ENCODE data around the gene WDR44. TPM values are rescaled to one million over a fixed set of nuclear protein-coding genes. Genes with fewer than 3 reads are reported as not detected.

WDR44 gene
- total RNA-seq, 2 donors from 2014 or later: 12.0 to 12.7 TPM

DNA sequence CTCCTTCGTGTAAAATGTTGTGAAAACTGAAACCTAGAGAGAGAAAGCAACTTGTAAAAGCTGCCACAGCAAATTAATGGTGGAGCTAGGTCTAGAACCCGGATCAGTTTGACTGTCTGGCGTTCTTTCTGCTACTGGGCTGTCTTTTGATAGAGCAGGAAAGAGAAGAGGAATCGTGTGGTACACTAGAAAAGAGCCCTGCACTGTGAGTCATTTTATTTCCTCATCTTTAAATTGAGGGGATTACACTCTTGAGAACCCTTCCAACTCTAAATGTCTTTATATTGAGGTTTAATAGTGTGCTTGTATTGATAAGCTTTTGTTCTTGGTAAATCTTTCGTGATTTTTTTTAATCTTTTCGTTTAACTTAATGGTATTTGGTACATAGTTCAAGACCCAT, 4.3 kb downstream of the WDR44 start:
- H3K9me3 Mint-ChIP-seq: no peaks in the 10 kb centered on the region
- ATAC-seq (replicated peaks): no peak
- H3K27me3 Mint-ChIP-seq: no peaks in the 10 kb centered on the region
- H3K27ac Mint-ChIP-seq: peak overlapping the region; percentile 36
- no peaks in the 10 kb centered on the region for H3K36me3 Mint-ChIP-seq (ENCODE audit: low read depth)
- peaks cover 28% of the 10 kb centered on the region for H3K4me1 Mint-ChIP-seq
- peak overlapping the region; percentile 95 for H3K4me3 Mint-ChIP-seq

DNA sequence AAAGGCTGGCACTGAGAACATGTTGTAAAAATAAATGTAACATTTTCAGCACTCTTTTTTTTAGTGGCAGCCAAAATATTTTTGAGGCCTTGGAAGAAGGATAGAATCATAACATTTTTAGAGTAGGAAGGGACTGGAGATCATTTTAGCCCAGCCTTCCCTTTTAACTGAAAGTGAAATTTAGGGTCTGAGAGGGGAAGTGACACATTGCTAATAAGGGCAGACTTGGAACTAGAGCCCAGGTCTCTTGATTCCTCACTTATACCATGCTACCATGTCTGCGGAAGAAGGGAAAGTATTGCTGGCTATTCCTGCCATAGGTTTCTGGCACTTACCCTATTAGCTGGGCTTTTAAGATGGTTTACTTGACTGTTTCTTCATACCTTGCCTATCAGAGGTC, 4.8 kb downstream of the WDR44 start:
- no peak for ATAC-seq (replicated peaks)
- no peaks in the 10 kb centered on the region for H3K36me3 Mint-ChIP-seq (ENCODE audit: low read depth)
- peaks cover 32% of the 10 kb centered on the region for H3K4me1 Mint-ChIP-seq
- H3K27me3 Mint-ChIP-seq: no peaks in the 10 kb centered on the region
- no peaks in the 10 kb centered on the region for H3K9me3 Mint-ChIP-seq
- peak overlapping the region; percentile 95 for H3K4me3 Mint-ChIP-seq
- no peak overlapping the region for H3K27ac Mint-ChIP-seq

DNA sequence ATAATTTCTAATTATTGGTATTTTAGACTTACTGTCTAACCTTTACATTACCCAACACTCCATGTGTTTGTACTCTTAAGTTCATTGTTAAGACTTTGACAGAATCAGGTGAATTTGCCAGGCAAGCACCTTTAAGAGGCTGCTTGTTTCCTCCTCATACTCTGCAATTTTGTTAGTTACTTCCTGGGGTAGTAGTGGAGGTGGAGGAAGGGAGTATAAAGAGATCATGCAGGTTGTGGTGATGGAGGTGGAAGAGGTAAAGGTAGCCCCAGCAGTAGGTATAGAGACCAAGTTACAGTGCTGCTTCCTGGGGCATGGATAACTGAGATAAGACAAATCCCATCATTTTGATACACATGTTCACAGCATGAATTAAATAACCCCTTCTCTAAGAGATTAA, 6.7 kb downstream of the WDR44 start:
- H3K9me3 Mint-ChIP-seq: no peaks in the 10 kb centered on the region
- peaks cover 33% of the 10 kb centered on the region for H3K4me1 Mint-ChIP-seq
- H3K4me3 Mint-ChIP-seq: peak overlapping the region; percentile 13
- H3K36me3 Mint-ChIP-seq (ENCODE audit: low read depth): no peaks in the 10 kb centered on the region
- H3K27me3 Mint-ChIP-seq: no peaks in the 10 kb centered on the region
- peak overlapping the region; percentile 55 for H3K27ac Mint-ChIP-seq
- ATAC-seq (replicated peaks): no peak

DNA sequence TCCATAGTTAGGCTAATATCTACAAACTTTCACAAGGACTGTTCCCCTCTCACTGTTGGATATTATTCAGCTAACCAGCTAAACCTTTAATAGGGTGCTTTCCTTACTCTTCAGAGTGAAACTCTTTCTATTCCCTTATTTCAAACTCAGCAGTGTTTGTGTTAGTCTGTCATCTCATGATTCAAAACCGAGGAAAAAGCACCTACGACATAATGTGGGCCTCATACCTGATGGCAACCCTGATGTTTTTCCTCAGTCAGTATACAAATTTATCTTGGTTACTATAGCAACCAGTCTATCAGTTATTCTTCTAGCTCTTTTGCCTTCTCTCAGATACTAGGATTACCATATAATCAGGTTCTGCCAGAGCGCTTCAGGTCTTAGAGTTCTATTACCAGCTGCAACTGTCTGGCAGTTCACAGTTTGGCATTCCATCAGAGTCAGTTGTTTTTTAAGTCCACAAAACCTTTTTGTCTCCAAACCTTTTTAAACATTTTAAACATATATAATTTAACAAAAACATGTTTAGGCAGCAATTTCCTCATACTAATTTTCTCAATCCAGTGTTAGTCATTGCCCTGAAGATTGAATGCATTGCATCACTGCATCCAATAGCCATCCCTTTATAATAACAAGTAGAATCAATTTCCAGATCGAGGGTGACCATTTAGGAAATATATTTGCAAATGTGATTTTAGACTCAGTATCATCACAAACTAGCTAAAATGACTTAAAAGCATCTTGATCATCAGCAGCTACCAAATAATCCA, 7.4 kb downstream of the WDR44 start:
- Mint-ChIP-seq H3K27ac (peak overlapping the region; percentile 55), H3K36me3 (ENCODE audit: low read depth) (no peaks in the 10 kb centered on the region), H3K9me3 (no peaks in the 10 kb centered on the region), H3K4me3 (peak overlapping the region; percentile 13), H3K4me1 (peaks cover 26% of the 10 kb centered on the region), H3K27me3 (no peaks in the 10 kb centered on the region)
- peak; percentile 64 for ATAC-seq (replicated peaks)

DNA sequence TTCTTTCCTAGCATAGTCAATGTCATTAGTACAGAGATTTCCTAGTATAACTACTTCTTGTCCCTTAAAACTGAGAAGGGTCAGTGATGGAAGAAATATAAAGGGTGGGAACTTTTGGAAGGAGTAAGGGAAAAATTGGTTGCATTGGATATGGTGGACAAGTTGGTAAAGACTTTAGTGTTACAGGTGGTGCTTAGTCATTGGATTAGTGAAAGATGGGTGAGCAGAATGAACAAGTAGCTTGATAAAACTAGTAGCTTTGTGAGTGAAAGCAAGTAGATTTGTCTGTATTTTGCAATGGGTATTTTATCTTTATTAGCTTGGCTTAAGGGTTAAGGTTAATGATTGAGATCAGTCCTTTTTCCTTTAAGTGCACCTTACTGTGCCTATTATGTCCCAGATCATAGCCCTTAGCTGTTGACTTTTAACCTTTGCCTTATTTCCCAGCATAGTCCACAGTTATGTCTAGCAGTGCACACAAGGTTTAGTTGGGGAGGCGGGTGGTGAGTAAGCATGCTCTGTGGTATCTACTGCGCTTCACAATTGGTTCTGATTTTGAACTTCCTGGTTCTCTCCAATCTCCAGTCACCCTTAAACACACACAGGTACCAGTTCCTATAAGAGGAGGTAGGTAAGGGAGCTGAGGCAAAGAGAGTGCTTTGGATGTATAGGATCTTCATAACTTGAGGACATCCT, 9.5 kb downstream of the WDR44 start:
- Mint-ChIP-seq H3K4me1 (peaks cover 19% of the 10 kb centered on the region), H3K9me3 (no peaks in the 10 kb centered on the region), H3K36me3 (ENCODE audit: low read depth) (no peaks in the 10 kb centered on the region), H3K27ac (peak overlapping the region; percentile 41), H3K27me3 (no peaks in the 10 kb centered on the region), H3K4me3 (peak overlapping the region; percentile 27)
- peak; percentile 86 for ATAC-seq (replicated peaks)

DNA sequence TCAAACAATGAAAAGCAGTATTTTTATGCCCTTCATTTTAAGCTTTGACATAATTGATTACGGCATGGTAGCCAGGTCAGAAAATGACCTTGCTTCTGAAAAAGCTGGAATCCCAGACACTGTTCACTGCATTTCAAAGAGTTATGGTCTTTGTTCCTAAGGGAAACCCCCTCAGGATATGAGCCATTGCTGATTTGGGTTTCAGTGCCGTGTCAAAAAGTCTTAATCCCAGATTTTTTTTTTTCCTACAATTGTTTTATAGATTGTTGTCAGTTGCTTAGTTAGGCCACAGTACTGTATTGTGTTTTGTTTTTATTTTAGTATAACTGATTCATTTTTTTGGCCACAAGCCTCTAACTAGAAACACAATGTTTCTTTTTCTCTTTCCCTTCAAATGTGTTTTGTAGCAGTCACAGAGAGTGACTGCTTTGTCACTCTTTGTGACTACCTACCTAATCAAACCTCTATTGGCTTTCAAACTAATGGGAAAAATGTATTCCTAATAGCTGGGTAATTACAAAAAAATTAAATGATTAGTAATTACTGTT, 10.3 kb downstream of the WDR44 start:
- no peaks in the 10 kb centered on the region for H3K36me3 Mint-ChIP-seq (ENCODE audit: low read depth)
- no peak overlapping the region for H3K27ac Mint-ChIP-seq
- no peaks in the 10 kb centered on the region for H3K9me3 Mint-ChIP-seq
- H3K27me3 Mint-ChIP-seq: no peaks in the 10 kb centered on the region
- peaks cover 19% of the 10 kb centered on the region for H3K4me1 Mint-ChIP-seq
- ATAC-seq (replicated peaks): peak; percentile 47
- no peak overlapping the region for H3K4me3 Mint-ChIP-seq

DNA sequence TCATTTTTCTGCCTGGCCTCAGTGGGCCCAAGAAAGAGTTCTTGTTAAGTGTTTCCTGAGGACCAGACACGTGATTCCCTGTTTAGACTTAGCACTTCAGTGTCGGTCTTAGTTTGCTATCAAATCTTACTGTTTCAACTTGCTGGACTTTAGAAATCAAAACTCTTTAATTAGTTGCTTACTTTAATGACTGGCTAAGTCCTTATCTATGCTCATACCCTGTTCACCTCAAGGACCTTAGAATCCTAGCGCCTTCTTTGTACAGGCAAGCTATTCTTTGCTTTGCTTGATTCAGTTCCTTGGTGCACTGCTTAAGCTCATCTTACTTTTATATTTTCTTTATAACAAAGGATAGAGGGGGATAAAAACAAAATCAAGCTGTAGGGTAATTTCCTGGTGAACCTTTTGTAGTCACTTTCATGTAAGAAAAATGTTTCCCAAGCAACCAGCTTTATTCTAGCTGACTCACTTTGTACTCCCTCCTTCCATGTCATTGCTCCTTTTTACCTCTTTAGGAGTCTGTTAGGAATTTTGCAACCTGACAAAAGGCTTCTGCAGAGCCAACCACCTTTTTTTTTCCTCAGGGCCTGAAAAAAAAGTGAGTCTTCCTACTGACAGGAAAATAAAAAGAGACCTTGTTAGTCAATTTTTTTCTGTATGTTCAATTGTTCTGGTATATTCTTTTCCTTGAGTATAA, 14.7 kb downstream of the WDR44 start:
- Mint-ChIP-seq H3K4me1 (peaks cover 5% of the 10 kb centered on the region), H3K27me3 (no peaks in the 10 kb centered on the region)

DNA sequence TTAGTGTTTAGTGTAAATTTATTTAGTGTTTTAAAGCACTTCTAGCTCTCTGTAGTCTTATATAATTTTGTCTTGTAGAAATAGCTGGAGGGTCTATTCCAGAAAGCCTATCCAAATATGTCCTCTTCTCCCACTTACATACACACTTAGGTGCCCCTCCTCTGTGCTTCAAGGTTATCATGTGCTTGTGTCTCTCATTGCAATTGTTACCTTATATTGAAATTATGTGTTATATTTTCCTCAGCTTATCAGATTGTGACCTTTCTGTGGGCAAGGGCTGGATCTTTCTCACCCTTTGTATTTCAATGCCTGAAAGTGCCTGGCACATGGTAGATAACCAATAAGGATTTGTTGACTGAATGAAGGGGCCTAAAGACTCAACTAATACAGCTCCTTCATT, 18.4 kb downstream of the WDR44 start:
- peaks cover 6% of the 10 kb centered on the region for H3K36me3 Mint-ChIP-seq (ENCODE audit: low read depth)
- no peak for ATAC-seq (replicated peaks)
- H3K4me1 Mint-ChIP-seq: peaks cover 4% of the 10 kb centered on the region
- H3K27ac Mint-ChIP-seq: no peak overlapping the region
- no peaks in the 10 kb centered on the region for H3K27me3 Mint-ChIP-seq
- no peaks in the 10 kb centered on the region for H3K9me3 Mint-ChIP-seq
- H3K4me3 Mint-ChIP-seq: no peak overlapping the region

More for the DNA sequence above, 14.7 kb downstream of the WDR44 start:
- ATAC-seq (replicated peaks): no peak
- H3K4me3 Mint-ChIP-seq: no peak overlapping the region
- no peak overlapping the region for H3K27ac Mint-ChIP-seq
- no peaks in the 10 kb centered on the region for H3K9me3 Mint-ChIP-seq
- H3K36me3 Mint-ChIP-seq (ENCODE audit: low read depth): no peaks in the 10 kb centered on the region

DNA sequence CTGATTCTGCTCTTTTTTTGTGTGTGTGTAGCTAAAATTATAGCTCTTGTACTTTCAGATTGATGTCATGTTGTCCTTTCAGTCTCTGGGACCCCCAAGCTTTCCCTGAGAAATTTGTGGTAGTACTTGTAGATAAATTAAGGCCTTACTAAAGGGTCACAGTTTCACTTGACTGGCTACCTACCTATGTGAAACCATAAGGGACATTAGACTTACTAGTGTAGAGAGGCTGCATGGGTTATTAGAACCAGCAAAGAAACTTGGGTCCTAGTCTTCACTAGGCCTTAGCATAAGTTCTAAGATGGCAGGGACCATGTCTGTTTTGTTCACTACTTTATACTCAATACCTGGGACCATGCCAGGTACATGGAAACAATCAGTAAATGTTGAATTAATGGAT, 21.4 kb downstream of the WDR44 start:
- Mint-ChIP-seq H3K4me1 (peaks cover 4% of the 10 kb centered on the region), H3K27me3 (no peaks in the 10 kb centered on the region), H3K27ac (no peak overlapping the region), H3K4me3 (no peak overlapping the region), H3K36me3 (ENCODE audit: low read depth) (peaks cover 6% of the 10 kb centered on the region), H3K9me3 (no peaks in the 10 kb centered on the region)
- ATAC-seq (replicated peaks): no peak

DNA sequence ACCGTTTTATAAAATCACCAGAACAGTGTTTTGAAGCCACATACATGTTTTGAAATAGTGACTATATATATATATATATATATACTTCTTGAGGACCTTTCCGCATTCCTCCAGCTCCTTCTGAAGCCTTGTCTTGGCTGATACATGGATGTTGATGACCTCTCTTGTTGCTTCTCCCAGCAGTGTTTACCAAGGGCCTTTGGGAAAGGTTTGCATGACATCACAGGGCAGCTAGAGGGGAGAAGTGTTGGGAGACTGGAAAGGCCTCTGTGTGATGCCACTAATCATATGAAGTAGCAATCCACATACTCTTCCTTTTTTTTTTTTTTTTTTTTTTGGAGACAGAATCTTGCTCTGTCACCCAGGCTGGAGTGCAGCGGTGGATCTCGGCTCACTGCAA, 22.5 kb downstream of the WDR44 start:
- no peaks in the 10 kb centered on the region for H3K27me3 Mint-ChIP-seq
- H3K27ac Mint-ChIP-seq: no peak overlapping the region
- peaks cover 4% of the 10 kb centered on the region for H3K4me1 Mint-ChIP-seq
- H3K4me3 Mint-ChIP-seq: no peak overlapping the region
- H3K36me3 Mint-ChIP-seq (ENCODE audit: low read depth): peaks cover 6% of the 10 kb centered on the region
- no peaks in the 10 kb centered on the region for H3K9me3 Mint-ChIP-seq
- no peak for ATAC-seq (replicated peaks)

DNA sequence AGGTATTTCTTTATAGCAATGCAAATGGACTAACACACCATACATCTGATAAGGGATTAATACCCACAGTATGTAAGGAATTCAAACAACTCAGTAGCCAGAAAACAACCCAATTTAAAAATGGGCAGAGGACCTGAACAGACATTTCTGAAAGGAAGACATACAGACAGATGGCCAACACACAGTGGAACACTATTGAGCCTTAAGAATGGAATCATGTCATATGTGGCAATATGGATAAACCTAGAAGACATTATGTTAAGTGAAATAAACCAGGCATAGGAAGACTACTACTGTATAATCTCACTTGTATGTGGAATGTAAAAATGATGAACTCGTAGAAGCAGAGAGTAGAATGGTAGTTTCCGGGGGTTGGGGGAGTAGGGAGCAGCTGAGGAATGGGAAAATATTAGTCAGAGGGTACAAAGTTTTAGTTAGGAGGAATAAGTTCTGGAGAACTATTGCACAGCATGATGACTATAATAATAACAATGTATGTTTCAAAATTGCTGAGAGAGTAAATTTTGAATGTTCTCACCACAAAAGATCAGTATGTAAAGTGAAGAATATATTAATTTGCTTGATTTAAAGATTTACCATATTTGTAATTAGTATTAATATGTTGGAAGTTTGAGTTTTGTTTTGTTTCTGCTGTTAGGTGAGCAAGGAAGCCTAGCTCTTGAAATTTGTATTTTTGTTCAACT, 25.2 kb downstream of the WDR44 start:
- Mint-ChIP-seq H3K4me3 (no peak overlapping the region), H3K36me3 (ENCODE audit: low read depth) (peaks cover 6% of the 10 kb centered on the region), H3K27me3 (no peaks in the 10 kb centered on the region), H3K27ac (no peak overlapping the region), H3K4me1 (no peaks in the 10 kb centered on the region), H3K9me3 (no peaks in the 10 kb centered on the region)
- ATAC-seq (replicated peaks): no peak

DNA sequence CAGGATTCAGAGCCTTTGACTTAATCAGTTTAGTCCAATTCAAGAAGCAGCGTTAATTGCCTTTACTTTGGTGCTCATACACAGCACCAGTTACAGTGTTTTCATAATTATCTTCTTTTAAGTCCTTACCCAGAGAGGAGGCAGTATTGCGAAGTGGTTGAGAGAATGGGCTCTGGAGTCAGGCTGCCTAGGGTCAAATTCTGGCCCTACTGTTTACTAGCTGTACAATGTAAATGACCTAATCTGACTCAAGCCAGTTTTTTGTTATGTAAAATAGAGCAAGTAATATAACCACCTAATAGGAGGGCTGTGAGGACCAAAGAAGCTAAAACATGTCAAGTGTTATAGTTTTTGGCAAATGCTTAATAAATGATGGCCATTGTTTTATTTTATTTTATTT, 27.6 kb downstream of the WDR44 start:
- H3K36me3 Mint-ChIP-seq (ENCODE audit: low read depth): peaks cover 5% of the 10 kb centered on the region
- no peaks in the 10 kb centered on the region for H3K4me1 Mint-ChIP-seq
- ATAC-seq (replicated peaks): no peak
- H3K27ac Mint-ChIP-seq: no peak overlapping the region
- no peaks in the 10 kb centered on the region for H3K27me3 Mint-ChIP-seq
- no peaks in the 10 kb centered on the region for H3K9me3 Mint-ChIP-seq
- no peak overlapping the region for H3K4me3 Mint-ChIP-seq

DNA sequence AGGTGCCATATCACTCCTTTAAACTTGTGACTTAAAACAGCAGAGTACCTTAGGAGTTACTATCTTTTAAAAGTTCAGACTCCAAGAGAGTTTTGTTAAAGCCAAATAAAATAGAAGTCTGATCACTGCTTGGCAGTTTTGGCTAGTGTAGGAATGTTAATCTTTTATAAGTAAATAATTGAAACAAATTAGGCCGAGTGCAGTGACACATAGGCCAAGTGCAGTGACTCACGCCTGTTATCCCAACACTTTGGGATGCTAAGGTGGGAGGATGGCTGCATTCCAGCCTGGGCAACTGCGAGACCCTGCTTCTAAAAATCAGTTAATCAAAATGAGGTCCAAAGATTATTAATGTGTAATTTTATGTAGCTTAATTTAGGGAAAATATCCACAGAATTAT, 37.2 kb downstream of the WDR44 start:
- H3K27me3 Mint-ChIP-seq: no peaks in the 10 kb centered on the region
- H3K4me3 Mint-ChIP-seq: no peak overlapping the region
- no peak for ATAC-seq (replicated peaks)
- H3K36me3 Mint-ChIP-seq (ENCODE audit: low read depth): peaks cover 21% of the 10 kb centered on the region
- H3K4me1 Mint-ChIP-seq: no peaks in the 10 kb centered on the region
- no peaks in the 10 kb centered on the region for H3K9me3 Mint-ChIP-seq
- H3K27ac Mint-ChIP-seq: no peak overlapping the region

DNA sequence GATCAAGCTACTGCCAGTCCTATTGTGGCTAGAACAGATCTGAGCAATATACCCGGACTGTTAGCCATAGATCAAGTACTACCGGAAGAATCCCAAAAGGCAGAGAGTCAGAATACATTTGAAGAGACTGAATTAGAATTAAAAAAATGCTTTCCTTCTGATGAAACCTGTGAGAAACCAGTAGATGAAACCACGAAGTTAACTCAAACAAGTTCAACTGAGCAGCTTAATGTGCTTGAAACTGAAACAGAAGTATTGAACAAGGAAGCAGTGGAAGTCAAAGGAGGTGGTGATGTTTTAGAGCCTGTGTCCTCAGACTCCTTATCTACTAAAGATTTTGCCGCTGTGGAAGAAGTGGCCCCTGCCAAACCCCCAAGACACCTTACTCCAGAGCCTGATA, 46.8 kb downstream of the WDR44 start:
- no peak overlapping the region for H3K27ac Mint-ChIP-seq
- H3K9me3 Mint-ChIP-seq: no peaks in the 10 kb centered on the region
- ATAC-seq (replicated peaks): no peak
- H3K27me3 Mint-ChIP-seq: no peaks in the 10 kb centered on the region
- no peak overlapping the region for H3K4me3 Mint-ChIP-seq
- peaks cover 61% of the 10 kb centered on the region for H3K36me3 Mint-ChIP-seq (ENCODE audit: low read depth)
- H3K4me1 Mint-ChIP-seq: no peaks in the 10 kb centered on the region
